HG03571 (cell line): Measurements from ENCODE around the gene PLEKHM3.

ENCODE experiments used
- ATAC-seq: cut with Tn5 transposase; IDR thresholded peaks from one replicate; pipeline ENCODE4 v1.9.1; 2021; ENCODE audit not compliant: unreplicated experiment

PLEKHM3 gene

DNA sequence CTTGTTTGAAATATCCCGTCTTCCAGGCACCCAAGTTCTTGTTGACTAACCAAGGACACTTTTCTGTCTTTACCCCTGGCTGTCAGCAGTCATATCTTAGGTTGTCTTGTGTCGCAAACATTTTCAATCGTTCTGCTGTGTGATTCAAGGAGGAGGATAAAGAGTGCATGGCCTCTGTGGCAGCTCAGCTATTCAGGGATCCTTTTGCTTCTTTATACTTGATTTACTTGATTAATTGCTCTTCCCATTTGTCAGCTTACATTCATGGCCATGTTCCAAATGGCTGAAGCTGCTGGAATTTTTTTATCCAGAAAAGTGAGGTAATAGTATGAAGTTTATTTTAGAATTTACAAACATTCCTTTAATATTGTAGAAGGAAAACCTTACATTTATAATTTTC is 158.3 kb downstream of the PLEKHM3 start:
- no peak for ATAC-seq

DNA sequence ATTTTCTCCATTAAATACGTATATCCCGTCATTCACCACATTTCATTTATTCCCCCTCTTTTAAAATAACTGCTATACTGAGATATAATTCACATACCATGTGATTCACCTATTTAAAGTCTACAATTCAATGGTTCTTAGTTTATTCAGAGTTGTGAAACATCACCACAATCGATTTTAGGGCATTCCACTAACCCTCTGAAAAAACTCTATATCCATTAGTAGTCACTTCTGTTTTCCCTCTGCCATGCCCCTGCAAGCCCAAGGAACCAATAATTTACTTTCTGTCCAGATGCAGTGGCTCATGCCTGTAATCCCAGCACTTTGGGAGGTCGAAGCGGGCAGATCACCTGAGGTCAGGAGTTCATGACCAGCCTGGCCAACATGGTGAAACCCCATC is 160.1 kb downstream of the PLEKHM3 start:
- ATAC-seq: no peak

DNA sequence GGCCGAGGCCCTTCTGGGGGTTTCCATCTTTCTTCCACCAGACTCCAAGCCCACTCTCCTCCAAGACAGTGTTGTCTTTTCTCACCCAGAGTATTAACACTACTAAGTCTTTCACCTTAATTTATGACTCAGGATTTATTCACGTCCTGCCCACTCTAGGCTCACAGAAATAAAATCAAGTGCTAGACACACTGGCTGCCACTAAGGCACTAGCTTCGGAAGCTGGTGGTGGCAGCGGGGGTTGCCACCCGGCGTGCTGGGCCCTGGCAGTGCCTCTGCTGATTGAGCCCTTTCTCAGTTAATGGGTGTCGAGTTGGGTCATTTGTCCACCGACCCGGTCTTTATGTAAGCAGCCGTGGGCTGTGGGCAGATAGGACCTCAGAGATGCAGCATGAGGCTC is 162.0 kb downstream of the PLEKHM3 start:
- ATAC-seq: no peak

DNA sequence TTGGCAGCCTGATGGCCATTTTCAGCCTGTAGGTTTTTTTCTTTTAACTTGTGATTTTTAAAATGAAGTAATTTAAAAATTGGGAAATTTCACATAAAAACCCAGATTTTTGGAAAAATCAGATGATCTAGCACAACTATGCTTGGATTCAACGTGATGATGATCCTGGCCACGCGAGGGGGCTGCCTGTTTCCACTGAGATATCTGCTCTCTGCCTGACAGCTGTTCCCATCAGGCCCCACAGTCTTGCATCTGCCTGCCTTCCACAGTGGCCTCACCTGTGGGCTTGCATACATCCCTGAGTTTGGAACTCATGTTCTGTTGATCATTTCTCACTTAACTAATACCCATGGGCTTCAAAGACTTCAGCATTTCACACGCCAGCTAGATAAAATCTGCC is 163.5 kb downstream of the PLEKHM3 start:
- no peak for ATAC-seq

DNA sequence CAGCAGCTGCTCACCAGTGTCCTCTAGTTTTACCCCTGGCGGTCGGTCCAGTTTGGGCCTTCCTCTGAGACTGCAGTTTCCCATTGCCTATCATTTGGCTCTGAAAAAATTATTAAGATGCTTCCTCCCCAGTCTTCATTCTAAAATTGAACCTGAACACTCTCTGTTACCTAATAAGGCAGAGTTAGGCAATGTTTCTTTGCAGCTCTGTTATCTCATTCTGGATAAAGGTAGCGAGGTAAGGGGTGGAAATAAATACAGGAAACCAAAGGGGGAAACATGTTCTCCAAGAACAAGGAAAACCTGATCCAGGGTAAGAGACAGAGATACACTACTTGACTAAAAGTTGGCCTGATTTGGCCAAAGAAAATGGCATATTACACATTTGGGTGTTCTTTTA is 164.6 kb downstream of the PLEKHM3 start:
- ATAC-seq: no peak

DNA sequence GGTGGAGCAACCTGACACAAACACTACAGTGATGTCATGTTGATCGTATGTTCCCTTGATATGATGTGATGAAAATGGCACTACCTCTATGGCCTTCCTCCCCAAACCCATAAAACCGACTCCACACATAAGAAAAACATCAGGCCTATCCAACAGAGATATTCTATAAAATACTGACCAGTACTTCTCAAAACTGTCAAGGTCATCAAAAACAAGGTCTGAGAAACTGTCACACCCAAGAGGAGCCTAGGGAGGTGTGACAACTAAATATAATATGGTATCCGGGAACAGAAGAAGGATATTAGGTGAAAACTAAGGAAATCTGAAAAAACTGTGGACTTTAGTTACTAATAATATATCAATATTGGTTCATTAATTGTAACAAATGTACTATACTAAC is 169.7 kb downstream of the PLEKHM3 start:
- ATAC-seq: no peak

DNA sequence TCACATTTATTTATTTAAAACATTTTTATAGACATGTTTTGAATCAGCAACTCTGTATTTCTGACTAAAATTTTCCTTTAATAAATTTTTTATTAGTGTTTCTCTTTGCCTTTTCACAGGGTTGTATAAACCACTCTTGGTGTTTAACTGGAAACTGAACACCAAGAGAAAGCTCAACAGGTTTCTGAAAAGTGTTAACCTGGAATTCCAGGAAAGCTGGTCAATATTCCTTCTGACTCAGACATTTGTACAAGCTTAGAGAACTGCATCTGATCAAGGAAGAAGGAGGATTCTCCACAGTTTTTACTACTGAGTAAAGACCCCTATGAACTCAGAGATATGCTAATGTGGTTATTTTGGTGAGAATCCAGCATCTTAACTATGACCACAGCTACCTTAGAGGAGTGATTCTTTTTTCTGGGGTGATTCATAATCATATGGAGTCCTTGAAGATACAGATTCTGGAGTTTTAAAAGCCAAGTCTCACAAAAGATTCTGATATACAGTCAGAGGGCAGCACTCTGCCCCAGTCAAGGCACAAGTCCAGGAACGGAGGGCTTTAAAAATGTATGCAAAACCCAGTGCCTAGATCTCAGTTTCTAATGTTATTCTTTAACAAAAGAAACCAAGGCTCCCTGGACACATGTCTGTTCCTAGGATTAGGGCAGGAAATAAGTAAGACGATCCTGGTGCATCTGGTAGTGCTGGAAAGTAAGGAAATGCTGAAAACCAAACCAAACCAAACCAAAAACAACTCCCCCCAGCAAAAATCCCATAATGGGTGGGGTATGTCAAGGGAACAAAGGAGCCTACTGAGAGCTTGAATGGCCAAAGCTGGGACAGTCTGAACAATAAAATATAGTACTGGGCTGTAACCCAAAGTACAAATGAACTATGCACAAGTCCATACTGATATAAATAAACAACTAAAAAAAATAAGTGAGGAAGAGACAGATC is 170.6 kb downstream of the PLEKHM3 start:
- no peak for ATAC-seq

DNA sequence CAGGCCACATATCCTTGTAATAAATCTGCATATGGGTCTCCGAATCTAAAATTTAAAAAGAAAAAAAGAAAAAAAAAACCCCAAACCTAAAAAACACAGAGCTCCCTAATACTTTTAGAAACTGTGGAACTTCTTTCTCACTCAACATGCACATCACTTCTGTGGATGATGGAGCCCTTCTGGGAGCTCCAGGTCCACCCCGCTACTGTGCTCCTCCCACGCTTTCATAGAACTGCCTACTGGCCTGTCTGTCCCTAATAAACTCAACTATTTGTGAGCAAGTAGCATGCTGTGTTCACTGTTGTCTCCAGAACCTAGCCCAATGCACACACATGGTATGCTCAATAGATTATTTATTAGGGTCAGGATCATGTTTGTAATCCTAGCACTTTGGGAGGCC is 172.5 kb downstream of the PLEKHM3 start:
- no peak for ATAC-seq

DNA sequence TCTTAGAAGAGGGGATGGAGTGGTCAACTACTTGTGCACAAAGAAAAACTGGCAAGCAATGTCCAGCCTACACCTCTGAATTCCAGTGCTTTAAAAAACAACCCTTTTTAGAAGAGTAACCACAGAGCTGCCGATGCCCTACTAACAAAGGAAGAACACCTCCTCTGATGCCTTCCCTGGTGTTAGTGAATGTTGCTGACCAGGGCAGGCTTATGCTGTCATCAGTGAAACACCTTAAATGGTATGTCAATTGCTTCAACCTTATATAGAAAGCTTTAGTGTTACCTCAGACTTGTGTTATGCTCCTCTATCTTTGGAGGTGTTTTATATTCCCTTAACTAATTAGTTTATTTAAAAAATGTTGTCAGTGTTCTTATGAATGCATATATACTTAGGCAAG is 175.9 kb downstream of the PLEKHM3 start:
- no peak for ATAC-seq

DNA sequence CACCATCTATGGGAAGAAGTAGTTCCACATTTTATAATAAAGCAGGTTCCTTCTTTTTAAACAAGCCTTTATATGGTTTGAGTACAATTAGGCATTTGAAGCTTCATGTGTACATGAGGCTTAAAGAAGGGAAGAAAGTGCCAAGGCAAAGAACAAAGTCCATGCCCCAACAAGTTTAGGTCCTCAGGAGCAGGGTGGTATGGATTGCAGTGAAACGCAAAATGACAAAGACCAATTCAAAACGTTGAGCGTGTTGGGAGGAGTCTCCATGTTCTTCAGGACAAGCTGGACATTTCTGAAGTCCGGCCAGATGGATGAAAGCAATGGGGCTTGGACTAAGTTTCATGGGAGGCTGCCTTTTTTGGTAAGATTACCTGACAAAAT is 176.8 kb downstream of the PLEKHM3 start:
- no peak for ATAC-seq

DNA sequence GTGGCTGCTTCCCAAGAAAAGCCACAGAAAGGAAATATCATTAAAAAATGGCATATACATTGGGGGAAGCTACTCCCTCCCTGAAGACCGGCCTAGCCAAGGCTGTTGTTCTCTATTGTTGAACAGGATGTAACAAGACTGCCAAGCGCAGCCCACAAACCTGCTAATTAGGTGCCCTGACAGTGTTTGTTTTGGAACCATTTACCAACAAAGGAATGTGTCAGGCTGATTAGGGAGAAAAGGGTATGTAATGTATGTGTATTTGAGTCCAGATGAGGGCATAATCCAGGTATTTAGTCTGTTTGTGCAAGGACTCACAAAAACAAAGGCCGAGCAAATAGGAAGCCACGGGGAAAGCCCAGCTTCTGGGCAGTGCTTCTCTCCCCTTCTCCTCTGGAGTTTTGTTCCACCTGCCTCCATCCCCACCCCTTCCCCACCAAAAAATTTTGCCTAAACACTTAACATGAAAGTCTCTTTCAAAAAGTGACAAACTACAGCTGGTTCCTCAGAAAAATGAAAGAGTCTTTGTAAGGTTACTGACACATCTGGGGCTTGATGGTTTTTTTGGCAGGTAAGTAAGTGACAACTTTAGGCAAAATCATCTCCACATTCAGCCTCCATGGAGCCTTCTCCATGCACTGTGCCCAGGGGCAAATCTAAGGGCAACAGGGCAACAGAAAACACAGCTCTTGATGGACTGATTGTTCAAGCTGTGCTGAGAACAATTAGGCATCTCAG is 177.4 kb downstream of the PLEKHM3 start:
- ATAC-seq: no peak

DNA sequence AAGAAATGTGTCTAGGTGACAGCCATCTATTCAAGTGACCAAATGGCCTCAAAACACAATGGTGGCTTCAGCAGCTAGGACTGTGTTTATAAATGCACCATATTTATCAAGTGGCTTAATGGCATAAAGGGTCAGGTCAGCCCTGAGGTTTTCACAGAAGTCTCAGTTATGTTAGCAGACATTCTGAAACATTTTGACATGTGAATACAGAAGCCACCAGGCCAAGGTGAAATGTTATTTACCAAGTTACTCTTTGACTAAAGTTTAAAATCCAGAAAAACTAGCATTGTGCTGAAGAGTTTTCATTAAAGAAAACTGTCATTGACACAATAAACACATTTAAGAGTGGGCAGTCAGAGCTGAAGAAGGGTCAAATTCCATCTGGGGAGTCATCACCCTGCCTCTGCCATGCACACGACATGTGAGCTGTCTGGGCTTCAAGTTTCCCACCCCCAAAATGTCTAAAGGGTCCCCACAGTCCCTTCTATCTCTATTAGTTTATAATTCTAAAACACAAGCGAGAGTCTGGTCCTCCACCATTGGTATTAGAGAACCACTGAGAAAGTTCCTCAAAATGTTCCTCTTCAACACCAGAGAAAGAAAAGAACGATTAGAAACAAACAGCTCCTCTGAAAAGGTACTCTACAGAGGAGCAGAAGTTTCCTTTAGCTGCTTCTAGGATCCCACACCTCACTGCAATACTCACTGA is 178.1 kb downstream of the PLEKHM3 start:
- ATAC-seq: no peak

DNA sequence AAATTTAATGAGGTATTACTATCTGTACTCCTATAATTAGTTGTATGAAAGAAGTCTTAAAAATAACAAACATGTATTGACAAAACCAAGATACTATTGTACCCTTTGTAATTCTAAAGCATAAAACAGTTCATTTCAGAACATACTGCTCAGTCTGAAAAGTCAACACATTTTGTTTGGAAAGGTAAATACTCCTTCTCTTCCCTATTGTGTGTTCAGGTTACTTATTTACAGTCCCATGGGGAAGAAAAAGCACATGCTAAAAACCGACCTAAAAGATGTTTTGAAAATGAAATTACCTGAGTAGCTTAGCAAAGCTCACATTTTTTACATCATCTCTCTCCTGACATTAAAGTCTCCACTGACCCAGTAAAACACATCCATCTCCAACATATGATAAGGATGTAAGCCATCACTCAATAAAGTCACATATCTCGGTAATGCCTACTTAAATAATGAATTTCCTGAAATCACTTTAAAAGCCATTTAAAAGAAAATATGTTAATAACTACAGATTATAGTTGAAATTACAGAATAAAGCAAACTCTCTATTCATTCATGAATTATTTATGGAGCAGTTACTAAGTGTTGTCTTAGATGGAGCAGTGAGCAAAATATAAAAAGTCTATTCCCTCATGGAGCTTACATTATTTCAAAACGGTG is 180.0 kb downstream of the PLEKHM3 start:
- ATAC-seq: no peak

DNA sequence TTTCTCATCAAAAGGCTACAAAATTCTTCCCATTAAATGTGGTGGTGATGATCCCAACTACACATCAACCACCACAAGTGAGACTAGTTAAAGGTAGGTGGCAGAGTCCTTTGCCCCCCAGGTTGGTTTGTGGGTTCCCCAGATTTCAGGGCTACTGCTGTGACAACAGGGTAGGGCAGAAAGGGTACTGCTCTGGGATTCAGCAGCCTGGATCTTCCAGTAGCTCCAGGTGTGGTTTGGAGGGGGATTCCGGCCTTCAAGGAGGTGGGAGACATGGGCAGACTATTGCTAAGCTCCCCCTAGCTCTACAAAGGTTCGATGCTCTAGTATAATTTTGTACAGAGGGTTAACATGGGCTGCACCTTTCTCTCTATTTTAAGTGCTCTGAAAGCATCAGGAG is 180.7 kb downstream of the PLEKHM3 start:
- ATAC-seq: no peak

DNA sequence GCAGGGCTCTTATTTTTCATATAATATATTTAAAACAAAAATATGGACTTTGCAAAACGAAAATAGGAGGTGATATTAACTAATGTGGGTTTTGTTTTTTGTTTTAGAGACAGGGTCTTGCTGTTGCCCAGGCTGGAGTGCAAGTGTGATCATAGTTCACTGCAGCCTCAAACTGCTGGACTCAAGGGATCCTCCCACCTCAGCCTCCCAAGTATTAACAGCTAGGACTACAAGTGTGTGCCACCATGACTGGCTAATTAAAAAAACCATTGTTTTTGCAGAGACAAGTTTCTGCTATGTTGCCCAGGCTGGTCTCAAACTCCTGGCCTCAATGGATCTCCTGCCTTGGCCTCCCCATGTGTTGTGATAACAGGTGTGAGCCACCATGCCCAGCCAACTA is 185.2 kb downstream of the PLEKHM3 start:
- ATAC-seq: no peak

DNA sequence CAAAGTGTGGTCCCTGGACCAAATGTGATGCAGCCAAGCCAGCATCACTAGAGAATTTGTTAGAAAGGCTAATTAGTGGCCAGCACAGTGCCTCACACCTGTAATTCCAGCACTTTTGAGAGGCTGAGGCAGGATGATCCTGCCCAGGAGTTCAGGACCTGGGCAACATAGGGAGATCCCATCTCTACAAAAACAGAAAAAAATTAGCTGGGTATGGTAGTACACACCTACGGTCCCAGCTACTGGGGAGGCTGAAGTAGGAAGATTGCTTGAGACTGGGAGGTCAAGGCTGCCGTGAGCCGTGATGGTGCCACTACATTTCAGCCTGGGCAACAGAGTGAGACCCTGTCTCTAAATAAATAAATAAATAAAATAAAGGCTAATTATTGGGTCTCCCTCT is 185.8 kb downstream of the PLEKHM3 start:
- ATAC-seq: no peak

DNA sequence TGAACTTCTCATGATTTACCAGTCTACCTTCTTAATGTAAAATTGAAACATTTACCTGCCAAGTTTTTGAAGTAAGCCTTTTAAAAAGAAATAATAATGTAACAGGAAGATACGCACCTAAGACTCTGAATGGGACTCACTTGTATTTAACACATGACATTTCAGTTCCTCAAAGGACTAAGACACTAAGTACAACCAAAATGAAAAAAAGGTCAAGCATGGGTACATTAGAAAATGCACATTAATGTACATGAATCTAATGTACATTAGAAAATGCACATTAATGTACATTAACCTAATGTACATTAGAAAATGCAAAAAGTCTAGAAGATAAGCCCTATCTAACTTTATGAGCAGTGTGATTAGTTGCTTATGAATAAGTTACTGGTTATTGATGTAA is 186.3 kb downstream of the PLEKHM3 start:
- ATAC-seq: no peak

DNA sequence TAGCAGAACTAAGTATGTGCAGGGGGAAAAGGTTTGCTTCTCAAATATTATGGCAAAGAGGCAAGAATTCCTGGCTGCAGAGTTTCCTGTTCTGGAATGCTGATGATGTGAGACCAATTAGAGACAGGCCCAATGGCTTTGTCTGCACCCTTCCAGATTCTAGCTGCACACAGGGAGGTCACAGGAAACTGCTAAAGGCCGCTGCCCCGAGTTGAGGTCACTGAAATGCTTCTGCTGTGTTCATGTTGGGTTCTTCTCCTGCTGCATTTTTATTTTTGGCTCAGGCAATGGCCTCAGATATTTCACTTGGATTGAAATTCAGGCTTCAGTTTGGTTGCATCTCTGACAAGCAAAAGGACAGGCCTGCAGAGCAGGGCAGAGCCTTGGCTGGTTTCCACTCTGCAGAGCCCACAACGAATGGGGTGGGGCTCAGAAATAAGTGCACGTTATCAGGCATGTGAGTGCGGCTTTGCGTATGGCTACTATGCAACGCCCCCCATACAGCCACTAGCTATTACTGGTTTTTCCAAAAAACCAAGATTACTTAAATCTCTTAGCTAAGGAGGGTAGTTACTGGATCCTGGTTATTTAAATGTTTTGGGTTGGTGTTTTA is 188.7 kb downstream of the PLEKHM3 start:
- no peak for ATAC-seq

DNA sequence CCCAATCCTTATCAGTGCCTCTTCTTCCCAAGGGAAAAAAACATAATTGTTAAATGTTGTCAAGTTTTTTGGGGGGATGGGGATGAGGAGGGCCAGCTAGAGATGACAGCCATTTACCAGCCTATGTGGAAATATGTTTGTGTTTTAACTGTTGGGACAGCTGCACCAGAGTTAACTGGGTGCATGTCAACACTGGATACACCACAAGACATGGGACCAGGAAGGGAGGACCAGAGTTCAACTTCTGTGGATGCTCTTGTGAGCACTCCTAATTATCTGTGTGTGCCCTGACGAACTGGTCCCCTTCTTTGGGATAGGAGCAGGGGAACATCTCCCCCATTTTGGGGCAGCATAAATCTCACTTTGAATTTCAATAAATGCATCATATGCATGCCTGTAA is 189.5 kb downstream of the PLEKHM3 start:
- ATAC-seq: no peak

DNA sequence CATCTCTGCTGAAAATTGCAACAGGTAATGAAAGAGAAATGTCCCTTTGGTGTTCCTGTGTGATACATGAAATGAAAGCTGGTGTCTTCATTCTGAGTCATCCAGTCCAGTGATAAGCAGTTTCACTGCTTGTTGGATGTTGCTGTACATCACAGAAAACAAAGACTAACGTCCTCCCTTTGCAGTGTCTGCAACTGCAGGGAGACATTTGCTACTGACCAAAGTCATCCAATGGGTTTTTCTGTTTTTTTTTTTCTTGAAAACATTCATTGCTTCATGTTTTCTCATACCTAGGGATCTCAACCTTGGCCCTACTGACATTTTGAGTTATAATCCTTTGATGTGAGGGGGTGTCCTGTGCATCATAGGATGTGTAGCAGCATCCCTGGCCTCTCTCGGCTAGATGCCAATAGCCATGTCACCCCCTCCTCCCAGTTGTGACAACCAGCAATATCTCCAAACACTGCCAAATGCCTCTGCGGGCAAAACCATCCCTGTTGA is 192.0 kb downstream of the PLEKHM3 start:
- peak; percentile 96 for ATAC-seq
